Natural killer cell (primary cell): ENCODE results near the gene GAS2L2. TPM values are rescaled to one million over a fixed set of nuclear protein-coding genes. Genes with fewer than 3 reads are reported as not detected.

Experiments
- ATAC-seq, 3 donors: fragments of 150-1000 bp in 2 of 3; fragments of 200-7000 bp in 1 of 3; cut with Tn5 transposase; 1 replicate in 1 of 3; 2 replicates in 2 of 3; pipeline ENCODE4 v1.10.0; 2021; ENCODE audit warnings: mild to moderate bottlenecking in 2 of 3, moderate library complexity in 2 of 3
- DNase-seq, 2 donors: peaks; one replicate each; pipeline versions ENCODE4 v3.0.0 to v3.0.0-alpha.2; 2013 to 2021; ENCODE audit warnings: mixed read lengths in 1 of 2
- H3K27ac ChIP-seq: one replicate; pipeline ENCODE4 v1.5.1; 2013; ENCODE audit warnings: mild to moderate bottlenecking, low read length
- H3K27me3 ChIP-seq: one replicate; pipeline ENCODE4 v1.6.1; 2013; ENCODE audit warnings: low read length; ENCODE audit not compliant: control insufficient read depth, insufficient read depth
- H3K36me3 ChIP-seq: one replicate; pipeline ENCODE4 v1.6.1; 2013; ENCODE audit warnings: low read length; ENCODE audit not compliant: control insufficient read depth, insufficient read depth
- H3K4me1 ChIP-seq: one replicate; pipeline ENCODE4 v1.6.1; 2013; ENCODE audit warnings: low read length; ENCODE audit not compliant: control insufficient read depth, insufficient read depth
- H3K4me3 ChIP-seq: one replicate; pipeline ENCODE4 v1.5.1; 2013; ENCODE audit warnings: low read length
- H3K9me3 ChIP-seq: one replicate; pipeline ENCODE4 v1.6.1; 2013; ENCODE audit warnings: low read length; ENCODE audit not compliant: control insufficient read depth, insufficient read depth
- H3K27ac Mint-ChIP-seq, 2 donors: one replicate each; pipeline ENCODE4 v1.8.0; 2022; ENCODE audit warnings: mild to moderate bottlenecking in 2 of 2, mixed read lengths in 2 of 2, moderate library complexity in 1 of 2
- H3K27me3 Mint-ChIP-seq, 2 donors: one replicate each; pipeline ENCODE4 v1.8.0; 2022; ENCODE audit warnings: low read depth in 2 of 2, mixed read lengths in 2 of 2
- H3K36me3 Mint-ChIP-seq: one replicate; pipeline ENCODE4 v1.8.0; 2022; ENCODE audit warnings: mixed read lengths
- H3K4me1 Mint-ChIP-seq, 2 donors: one replicate each; pipeline ENCODE4 v1.8.0; 2022; ENCODE audit warnings: mixed read lengths in 2 of 2
- H3K4me3 Mint-ChIP-seq: one replicate; pipeline ENCODE4 v1.8.0; 2022; ENCODE audit warnings: mild to moderate bottlenecking, moderate library complexity, mixed read lengths
- H3K9me3 Mint-ChIP-seq, 2 donors: one replicate each; pipeline ENCODE4 v1.8.0; 2022; ENCODE audit warnings: mixed read lengths in 2 of 2
- CTCF ChIP-seq: fragments of 200-600 bp; IDR thresholded peaks from one replicate; pipeline ENCODE4 v1.8.0; 2022; ENCODE audit warnings: antibody characterized with exemption
- WGBS: methylation state at CpG from one replicate; pipeline ENCODE4 v1.1.7; 2013; ENCODE audit warnings: missing lambda C conversion rate; ENCODE audit not compliant: insufficient coverage; 5-methylcytosine and 5-hydroxymethylcytosine counted together
- intact Hi-C: fragments of 100-400 bp; cut with micrococcal nuclease; formaldehyde crosslinking; loops from one replicate; pipeline ENCODE4 v1.14.2; 2022
- total RNA-seq, 4 donors: library from RNA; stranded (reverse); fragments of 120-200 nt in 1 of 4; gene quantifications; one replicate each; pipeline versions ENCODE4 v1.2.3 to v1.2.4, GENCODE V29; 2013 to 2022

Gene GAS2L2
- total RNA-seq, 3 donors from 2014 or later (not counting 1 experiment from before 2014, with no cell fraction given), result 0.23 TPM; not detected in 2

GRCh38 chr17:35795007-35795870 lies 42.2 kb upstream of the GAS2L2 start, which contains the start of gene MMP28:
Gene MMP28 (minus strand): TSS chr17:35795641. CDS start chr17:35795377, 264 bp downstream.
- Mint-ChIP-seq H3K9me3 (no peaks in the 10 kb centered on the region), H3K36me3 (no peaks in the 10 kb centered on the region), H3K4me1 (peaks cover 0 to 15% of the 10 kb centered on the region in 2 donors), H3K4me3 (peak within 1 kb of the TSS; percentile 74), H3K27ac (no peak within 1 kb of the TSS), H3K27me3 (peaks cover 51 to 62% of the 10 kb centered on the region in 2 donors)
- peaks cover 21% of the 10 kb centered on the region for H3K27me3 ChIP-seq
- DNase-seq (peak in 1 of 2 donors; percentile 57), ATAC-seq (peak; percentile 64 to 75 (median 70))
- peaks cover 12% of the 10 kb centered on the region for H3K4me1 ChIP-seq
- no peak for TF ChIP-seq CTCF
- H3K36me3 ChIP-seq, result no peaks in the 10 kb centered on the region
- intact Hi-C loops, result no loop called here
- no peak within 1 kb of the TSS for H3K4me3 ChIP-seq
- under 1% methylated on average over 89 of the region's 89 CpGs for WGBS
- no peaks in the 10 kb centered on the region for H3K9me3 ChIP-seq
- H3K27ac ChIP-seq, result no peak within 1 kb of the TSS

GRCh38 chr17:35793257-35793656 lies 40.2 kb upstream of the GAS2L2 start:
- Mint-ChIP-seq H3K36me3 (no peaks in the 10 kb centered on the region), H3K4me1 (peaks cover 0 to 15% of the 10 kb centered on the region in 2 donors), H3K27ac (no peak overlapping the region), H3K9me3 (no peaks in the 10 kb centered on the region), H3K4me3 (no peak overlapping the region), H3K27me3 (peaks cover 46 to 58% of the 10 kb centered on the region in 2 donors)
- DNase-seq (no peak), ATAC-seq (no peak)
- 91% methylated on average over 3 of the region's 3 CpGs for WGBS
- Histone ChIP-seq H3K27ac (no peak overlapping the region), H3K4me3 (no peak overlapping the region), H3K9me3 (no peaks in the 10 kb centered on the region), H3K4me1 (peaks cover 12% of the 10 kb centered on the region), H3K27me3 (peaks cover 24% of the 10 kb centered on the region), H3K36me3 (no peaks in the 10 kb centered on the region)
- no peak for TF ChIP-seq CTCF
- intact Hi-C loops, result no loop called here

- 82% methylated on average over 9 of the region's 9 CpGs for WGBS
- DNase-seq (no peak), ATAC-seq (no peak)
- H3K4me1 ChIP-seq, result peaks cover 12% of the 10 kb centered on the region
- peaks cover 0 to 15% of the 10 kb centered on the region in 2 donors for H3K4me1 Mint-ChIP-seq
- no peaks in the 10 kb centered on the region for H3K9me3 Mint-ChIP-seq
- no peak overlapping the region for H3K27ac ChIP-seq
- no peaks in the 10 kb centered on the region for H3K9me3 ChIP-seq
- no peak for TF ChIP-seq CTCF
- peaks cover 21% of the 10 kb centered on the region for H3K27me3 ChIP-seq
- H3K4me3 Mint-ChIP-seq, result no peak overlapping the region
- H3K36me3 ChIP-seq, result no peaks in the 10 kb centered on the region
- no peaks in the 10 kb centered on the region for H3K36me3 Mint-ChIP-seq
- H3K27ac Mint-ChIP-seq, result no peak overlapping the region
- H3K27me3 Mint-ChIP-seq, result peaks cover 38 to 50% of the 10 kb centered on the region in 2 donors
- H3K4me3 ChIP-seq, result no peak overlapping the region
- intact Hi-C loops, result no loop called here
Measured at GRCh38 chr17:35791681-35792350, 38.8 kb upstream of the GAS2L2 start.
